Right atrium auricular region (tissue), 2 donors: ENCODE results near the gene PARD3B. TPM values are rescaled to one million over a fixed set of nuclear protein-coding genes. Genes with fewer than 3 reads are reported as not detected.

Experiments used
- DNase-seq: peaks from one replicate; pipeline ENCODE4 v3.0.0-alpha.2; 2019; ENCODE audit warnings: low spot score
- H3K27ac ChIP-seq, 2 donors: fragments of 200-600 bp; sonication (generic); 1 replicate in 1 of 2; 2 replicates in 1 of 2; pipeline ENCODE4 v1.5.1; 2016 to 2019
- H3K27me3 ChIP-seq, 2 donors: fragments of 200-600 bp; sonication (generic); one replicate each; pipeline versions ENCODE4 v1.5.1 to v1.6.0; 2017 to 2019
- H3K36me3 ChIP-seq: fragments of 200-600 bp; sonication (generic); one replicate; pipeline ENCODE4 v1.5.1; 2016
- H3K4me1 ChIP-seq, 2 donors: fragments of 200-600 bp; sonication (generic); one replicate each; pipeline versions ENCODE4 v1.5.1 to v1.6.0; 2017 to 2019
- H3K4me3 ChIP-seq, 2 donors: fragments of 200-600 bp; sonication (generic); 1 replicate in 1 of 2; 2 replicates in 1 of 2; pipeline ENCODE4 v1.5.1; 2017 to 2019; ENCODE audit warnings: mild to moderate bottlenecking in 1 of 2, moderate library complexity in 1 of 2
- H3K9me3 ChIP-seq, 2 donors: fragments of 200-600 bp; sonication (generic); one replicate each; pipeline ENCODE4 v1.5.1; 2019
- CTCF ChIP-seq, 2 donors: fragments of 200-600 bp; sonication (generic); IDR thresholded peaks; one replicate each; pipeline ENCODE4 v1.5.1; 2019; ENCODE audit warnings: antibody characterized with exemption in 2 of 2
- total RNA-seq, 2 donors: library from RNA; depleted of rRNA; stranded (reverse); fragments of >200 nt; gene quantifications; one replicate each; pipeline ENCODE4 v1.1.0, GENCODE V29; 2016

The PARD3B gene
- total RNA-seq, 2 donors from 2014 or later, result 7.4 to 12.2 TPM

DNA sequence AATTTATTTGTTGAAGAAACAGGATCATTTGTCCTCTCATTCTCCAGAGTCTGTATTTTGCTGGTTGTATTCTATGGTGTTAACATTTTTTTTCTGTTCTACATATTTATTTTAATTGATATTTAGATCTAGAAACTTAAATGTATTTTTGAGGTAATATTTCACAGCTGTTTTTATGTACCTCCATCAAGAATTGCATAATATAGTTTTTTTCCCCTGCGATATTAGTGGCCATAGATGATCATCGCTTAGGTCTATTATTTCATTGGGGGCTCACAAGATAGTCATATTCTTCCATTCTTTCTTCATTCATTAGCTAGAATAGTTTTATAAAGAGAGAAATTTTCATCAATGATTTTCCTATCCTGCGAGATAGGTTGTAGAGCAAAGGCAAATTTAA, 89.3 kb downstream of the PARD3B start:
- H3K4me3 ChIP-seq, result no peak overlapping the region
- H3K36me3 ChIP-seq, result no peaks in the 10 kb centered on the region
- no peaks in the 10 kb centered on the region for H3K9me3 ChIP-seq
- no peaks in the 10 kb centered on the region for H3K27me3 ChIP-seq
- no peak for DNase-seq
- TF ChIP-seq CTCF (IDR thresholded peaks at IDR 0.05), result no peak
- no peaks in the 10 kb centered on the region for H3K4me1 ChIP-seq
- H3K27ac ChIP-seq, result no peak overlapping the region

DNA sequence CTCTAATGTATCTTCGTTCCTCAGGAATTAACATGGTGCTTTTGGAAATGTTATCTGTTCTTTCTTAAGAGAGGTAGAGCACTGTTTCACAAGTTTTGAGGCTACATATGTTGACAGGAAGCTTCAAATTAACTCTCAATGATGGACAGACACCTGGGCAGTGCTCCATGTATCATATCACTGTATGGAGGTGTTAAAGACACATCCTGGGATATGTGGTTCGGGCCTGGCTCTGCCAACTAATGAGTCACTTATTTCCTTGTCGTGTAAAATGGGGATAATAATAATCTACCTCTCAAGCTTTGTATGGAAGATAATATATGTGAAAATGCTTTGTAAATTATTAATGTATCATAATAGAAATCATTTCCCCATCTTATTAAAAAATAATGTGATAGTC, 90.2 kb downstream of the PARD3B start:
- TF ChIP-seq CTCF (IDR thresholded peaks at IDR 0.05), result no peak
- DNase-seq, result no peak
- H3K27ac ChIP-seq, result no peak overlapping the region

GRCh38 chr2:204638471-204639194, 93.4 kb downstream of the PARD3B start:
- H3K27ac ChIP-seq, result no peak overlapping the region
- H3K36me3 ChIP-seq, result no peaks in the 10 kb centered on the region
- H3K9me3 ChIP-seq, result no peaks in the 10 kb centered on the region
- H3K4me3 ChIP-seq, result no peak overlapping the region
- no peak for DNase-seq
- TF ChIP-seq CTCF (IDR thresholded peaks at IDR 0.05), result no peak
- H3K27me3 ChIP-seq, result no peaks in the 10 kb centered on the region
- no peaks in the 10 kb centered on the region for H3K4me1 ChIP-seq

More for the DNA sequence above, 90.2 kb downstream of the PARD3B start:
- no peaks in the 10 kb centered on the region for H3K9me3 ChIP-seq
- H3K4me3 ChIP-seq, result no peak overlapping the region
- H3K27me3 ChIP-seq, result no peaks in the 10 kb centered on the region
- no peaks in the 10 kb centered on the region for H3K4me1 ChIP-seq
- no peaks in the 10 kb centered on the region for H3K36me3 ChIP-seq

GRCh38 chr2:204643326-204643725, 98.1 kb downstream of the PARD3B start:
- Histone ChIP-seq H3K27me3 (no peaks in the 10 kb centered on the region), H3K27ac (no peak overlapping the region), H3K4me3 (no peak overlapping the region), H3K4me1 (no peaks in the 10 kb centered on the region), H3K9me3 (no peaks in the 10 kb centered on the region), H3K36me3 (no peaks in the 10 kb centered on the region)
- DNase-seq, result no peak
- no peak for TF ChIP-seq CTCF (IDR thresholded peaks at IDR 0.05)

GRCh38 chr2:204645018-204645773, 99.9 kb downstream of the PARD3B start:
- TF ChIP-seq CTCF (IDR thresholded peaks at IDR 0.05), result no peak
- no peaks in the 10 kb centered on the region for H3K4me1 ChIP-seq
- no peaks in the 10 kb centered on the region for H3K9me3 ChIP-seq
- H3K4me3 ChIP-seq, result no peak overlapping the region
- H3K36me3 ChIP-seq, result no peaks in the 10 kb centered on the region
- no peak overlapping the region for H3K27ac ChIP-seq
- no peak for DNase-seq
- H3K27me3 ChIP-seq, result no peaks in the 10 kb centered on the region
